Measurements from ENCODE around the gene ZNF878. TPM values are rescaled to one million over a fixed set of nuclear protein-coding genes. Genes with fewer than 3 reads are reported as not detected.

Gene ZNF878
- total RNA-seq, 1 donor from 2014 or later, result not detected

- no peak for TF ChIP-seq CTCF (IDR thresholded peaks at IDR 0.05)
- intact Hi-C loops (cut with DNase I), result no loop called here
- no peaks in the 10 kb centered on the region for H3K4me1 ChIP-seq
Measured at GRCh38 chr19:12043752-12044422, 8.9 kb downstream of the ZNF878 start.

GRCh38 chr19:12042893-12043292 is 9.9 kb downstream of the ZNF878 start:
- Histone ChIP-seq H3K4me3 (no peak overlapping the region), H3K4me1 (no peaks in the 10 kb centered on the region), H3K27ac (no peak overlapping the region), H3K36me3 (no peaks in the 10 kb centered on the region), H3K9me3 (peaks cover 18 to 22% of the 10 kb centered on the region in 2 donors), H3K27me3 (no peaks in the 10 kb centered on the region)
- DNase-seq (ENCODE audit: low spot score in 2 of 2), result no peak
- no peak for TF ChIP-seq CTCF (IDR thresholded peaks at IDR 0.05)
- intact Hi-C loops (cut with DNase I), result no loop called here

More at GRCh38 chr19:12043752-12044422, 8.9 kb downstream of the ZNF878 start:
- no peak overlapping the region for H3K4me3 ChIP-seq
- DNase-seq (ENCODE audit: low spot score in 2 of 2), result no peak
- H3K9me3 ChIP-seq, result peaks cover 18 to 22% of the 10 kb centered on the region in 2 donors
- no peaks in the 10 kb centered on the region for H3K36me3 ChIP-seq
- H3K27me3 ChIP-seq, result no peaks in the 10 kb centered on the region
- H3K27ac ChIP-seq, result no peak overlapping the region

GRCh38 chr19:12035220-12036172 is 17.3 kb downstream of the ZNF878 start, which contains the start of gene ZNF433:
Gene ZNF433, minus strand, starts transcription at chr19:12035679. Its CDS starts 140 bp downstream, at chr19:12035539.
- intact Hi-C loops (cut with DNase I), result loop anchor here (1.0 to 10.0 kb wide), 5 partner anchors 18 to 459 kb away; partner anchors contain the start of gene ZNF700
- TF ChIP-seq CTCF (IDR thresholded peaks at IDR 0.05), result no peak
- H3K27ac ChIP-seq, result peak within 1 kb of the TSS; percentile 74 to 84
- H3K4me1 ChIP-seq, result peaks cover 0 to 5% of the 10 kb centered on the region in 2 donors
- no peaks in the 10 kb centered on the region for H3K27me3 ChIP-seq
- peak within 1 kb of the TSS; percentile 68 to 74 for H3K4me3 ChIP-seq
- no peaks in the 10 kb centered on the region for H3K9me3 ChIP-seq
- DNase-seq (ENCODE audit: low spot score in 2 of 2), result peak; percentile 75 to 97
- H3K36me3 ChIP-seq, result no peaks in the 10 kb centered on the region

- intact Hi-C loops (cut with DNase I), result loop anchor here (1.0 to 10.0 kb wide), 5 partner anchors 19 to 460 kb away; partner anchors contain the start of gene ZNF700
- Histone ChIP-seq H3K4me1 (peaks cover 0 to 5% of the 10 kb centered on the region in 2 donors), H3K27me3 (no peaks in the 10 kb centered on the region), H3K4me3 (peak overlapping the region; percentile 68 to 74), H3K27ac (peak overlapping the region; percentile 74 to 84), H3K9me3 (no peaks in the 10 kb centered on the region), H3K36me3 (peaks cover 0 to 2% of the 10 kb centered on the region in 2 donors)
- no peak for TF ChIP-seq CTCF (IDR thresholded peaks at IDR 0.05)
- no peak for DNase-seq (ENCODE audit: low spot score in 2 of 2)
Measured at GRCh38 chr19:12034620-12035019, 18.1 kb downstream of the ZNF878 start.

DNA sequence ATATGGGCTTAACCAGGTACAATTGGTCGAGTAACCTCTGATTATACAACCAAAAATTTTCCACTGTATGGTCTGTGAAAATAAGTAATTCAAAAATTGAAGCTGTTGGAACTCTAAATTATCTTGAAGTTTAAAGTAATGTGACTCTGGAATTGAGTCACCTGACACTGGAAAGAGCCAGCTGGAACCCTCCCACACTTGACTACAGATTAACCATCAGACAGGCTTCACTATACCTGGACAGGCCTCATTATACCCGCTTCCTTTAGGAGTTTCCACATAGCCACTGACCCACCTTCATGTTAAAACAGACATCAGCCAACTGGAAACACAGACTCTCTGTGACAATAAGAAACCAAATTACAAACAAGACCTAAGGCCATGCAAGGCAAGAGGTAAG is 18.6 kb downstream of the ZNF878 start:
- Histone ChIP-seq H3K27ac (no peak overlapping the region), H3K36me3 (peaks cover 0 to 3% of the 10 kb centered on the region in 2 donors), H3K4me3 (peak overlapping the region in 1 of 2 donors; percentile 74), H3K27me3 (no peaks in the 10 kb centered on the region), H3K9me3 (no peaks in the 10 kb centered on the region), H3K4me1 (peaks cover 0 to 5% of the 10 kb centered on the region in 2 donors)
- intact Hi-C loops (cut with DNase I), result loop anchor here (2.0 to 10.0 kb wide), 2 partner anchors 45 to 461 kb away; no protein-coding TSS in a partner anchor
- no peak for DNase-seq (ENCODE audit: low spot score in 2 of 2)
- TF ChIP-seq CTCF (IDR thresholded peaks at IDR 0.05), result no peak

All from ascending aorta (tissue), 2 donors.